CD4-positive, alpha-beta T cell (primary cell): Measurements from ENCODE around the gene TNFRSF13B. TPM values are rescaled to one million over a fixed set of nuclear protein-coding genes. Genes with fewer than 3 reads are reported as not detected.

Experiments
- ATAC-seq: fragments of 200-7000 bp; cut with Tn5 transposase; one replicate; pipeline ENCODE4 v1.10.0; 2022; ENCODE audit warnings: mild to moderate bottlenecking; ENCODE audit not compliant: poor library complexity
- CTCF ChIA-PET: fragments of 350-600 bp; sonication (Branson Sonifier 250); formaldehyde crosslinking; loops from one replicate; lab custom pipeline; 2021; ENCODE audit warnings: antibody characterized with exemption, inconsistent platforms; lab: Charles Lee
- POLR2A ChIA-PET: fragments of 350-600 bp; sonication (Branson Sonifier 250); formaldehyde crosslinking; loops from one replicate; lab custom pipeline; 2021; ENCODE audit warnings: antibody characterized with exemption, inconsistent platforms; lab: Charles Lee
- DNase-seq, 14 experiments: peaks; one replicate each; pipeline ENCODE4 v3.0.0-alpha.2; 2013 to 2020; ENCODE audit warnings: mixed read lengths in 2 of 14
- H3K27ac ChIP-seq, 2 donors: one replicate each; pipeline versions ENCODE4 v1.5.1 to v1.7.0; 2013; ENCODE audit warnings: low read length in 2 of 2, low read depth in 1 of 2, mild to moderate bottlenecking in 1 of 2
- H3K27me3 ChIP-seq, 2 experiments: 1 replicate in 1 of 2; 2 replicates in 1 of 2; pipeline versions ENCODE4 v1.6.1 to v1.7.0; 2013; ENCODE audit warnings: low read length in 2 of 2, control low read depth in 1 of 2, mild to moderate bottlenecking in 1 of 2, moderate library complexity in 1 of 2; ENCODE audit not compliant: insufficient read depth in 2 of 2, control insufficient read depth in 1 of 2
- H3K36me3 ChIP-seq: one replicate; pipeline ENCODE4 v1.6.1; 2013; ENCODE audit warnings: low read length, control low read depth; ENCODE audit not compliant: insufficient read depth
- H3K4me1 ChIP-seq: one replicate; pipeline ENCODE4 v1.6.1; 2013; ENCODE audit warnings: low read length, control low read depth; ENCODE audit not compliant: insufficient read depth
- H3K4me3 ChIP-seq: one replicate; pipeline ENCODE4 v1.5.1; 2013; ENCODE audit warnings: mild to moderate bottlenecking, low read length, moderate library complexity
- H3K9me3 ChIP-seq, 2 experiments: 1 replicate in 1 of 2; 2 replicates in 1 of 2; pipeline versions ENCODE4 v1.6.1 to v1.7.0; 2013; ENCODE audit warnings: low read length in 2 of 2, mild to moderate bottlenecking in 2 of 2, control low read depth in 1 of 2, moderate library complexity in 1 of 2; ENCODE audit not compliant: control insufficient read depth in 1 of 2, insufficient read depth in 1 of 2
- H3K27ac Mint-ChIP-seq: one replicate; pipeline ENCODE4 v1.8.0; 2020; ENCODE audit warnings: mixed read lengths
- H3K27me3 Mint-ChIP-seq: one replicate; pipeline ENCODE4 v1.8.0; 2021; ENCODE audit warnings: mixed read lengths
- H3K36me3 Mint-ChIP-seq: one replicate; pipeline ENCODE4 v1.8.0; 2021; ENCODE audit warnings: low read depth, mixed read lengths
- H3K4me1 Mint-ChIP-seq: one replicate; pipeline ENCODE4 v1.8.0; 2021; ENCODE audit warnings: low read depth, mixed read lengths
- H3K4me3 Mint-ChIP-seq: one replicate; pipeline ENCODE4 v1.8.0; 2020; ENCODE audit warnings: mild to moderate bottlenecking, mixed read lengths
- H3K9me3 Mint-ChIP-seq: one replicate; pipeline ENCODE4 v1.8.0; 2020; ENCODE audit warnings: mixed read lengths
- intact Hi-C, 2 experiments: fragments of 100-400 bp; cut with DNase I in 1 of 2; cut with micrococcal nuclease in 1 of 2; formaldehyde crosslinking; loops; one replicate each; pipeline versions ENCODE4 v1.15.1 to v1.9.0; 2023 to 2025; cut with DNase I, micrococcal nuclease
- total RNA-seq, 174 experiments: library from RNA in 2 of 174; stranded (reverse) in 2 of 174; gene quantifications; one replicate each; pipeline ENCODE4 v1.2.3 and lab custom pipeline; 2021 to 2026
- TF ChIP-seq, protein P1 (sequence below): fragments of 200-600 bp; IDR thresholded peaks from one replicate; pipeline ENCODE4 v1.8.0; 2022; ENCODE audit warnings: antibody characterized with exemption, mild to moderate bottlenecking

TNFRSF13B gene
- total RNA-seq, 2 experiments from 2014 or later, result not detected

DNA sequence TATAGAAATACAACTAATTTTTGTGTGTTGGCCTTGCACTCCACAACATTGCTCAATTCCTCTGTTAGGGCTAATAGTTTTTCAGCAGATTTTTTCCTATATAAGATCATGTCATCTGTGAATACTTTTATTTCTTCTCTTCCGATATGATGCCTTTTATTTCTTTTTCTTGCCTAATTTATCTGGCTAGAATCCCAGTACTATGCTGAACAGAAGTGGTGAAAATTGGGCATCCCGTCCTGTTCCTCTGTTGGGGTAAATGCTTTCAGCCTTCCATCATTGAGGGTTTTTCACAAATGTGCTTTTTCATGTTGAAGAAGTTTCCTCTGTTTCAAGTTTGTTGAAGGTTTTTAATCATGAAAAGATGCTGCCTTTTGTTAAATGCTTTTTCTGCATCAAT is 22.7 kb upstream of the TNFRSF13B start:
- CTCF ChIA-PET, result no interaction called here
- POLR2A ChIA-PET, result no interaction called here
- Histone ChIP-seq H3K4me3 (no peak overlapping the region), H3K36me3 (no peaks in the 10 kb centered on the region), H3K9me3 (no peaks in the 10 kb centered on the region), H3K27ac (no peak overlapping the region), H3K4me1 (peaks cover 29% of the 10 kb centered on the region), H3K27me3 (no peaks in the 10 kb centered on the region)
- no peak for DNase-seq
- Mint-ChIP-seq H3K36me3 (no peaks in the 10 kb centered on the region), H3K27ac (no peak overlapping the region), H3K4me3 (no peak overlapping the region), H3K27me3 (no peaks in the 10 kb centered on the region), H3K9me3 (no peaks in the 10 kb centered on the region), H3K4me1 (peaks cover 25% of the 10 kb centered on the region)
- no peak for ATAC-seq
- intact Hi-C loops, result no loop called here
- TF ChIP-seq, protein P1, sequence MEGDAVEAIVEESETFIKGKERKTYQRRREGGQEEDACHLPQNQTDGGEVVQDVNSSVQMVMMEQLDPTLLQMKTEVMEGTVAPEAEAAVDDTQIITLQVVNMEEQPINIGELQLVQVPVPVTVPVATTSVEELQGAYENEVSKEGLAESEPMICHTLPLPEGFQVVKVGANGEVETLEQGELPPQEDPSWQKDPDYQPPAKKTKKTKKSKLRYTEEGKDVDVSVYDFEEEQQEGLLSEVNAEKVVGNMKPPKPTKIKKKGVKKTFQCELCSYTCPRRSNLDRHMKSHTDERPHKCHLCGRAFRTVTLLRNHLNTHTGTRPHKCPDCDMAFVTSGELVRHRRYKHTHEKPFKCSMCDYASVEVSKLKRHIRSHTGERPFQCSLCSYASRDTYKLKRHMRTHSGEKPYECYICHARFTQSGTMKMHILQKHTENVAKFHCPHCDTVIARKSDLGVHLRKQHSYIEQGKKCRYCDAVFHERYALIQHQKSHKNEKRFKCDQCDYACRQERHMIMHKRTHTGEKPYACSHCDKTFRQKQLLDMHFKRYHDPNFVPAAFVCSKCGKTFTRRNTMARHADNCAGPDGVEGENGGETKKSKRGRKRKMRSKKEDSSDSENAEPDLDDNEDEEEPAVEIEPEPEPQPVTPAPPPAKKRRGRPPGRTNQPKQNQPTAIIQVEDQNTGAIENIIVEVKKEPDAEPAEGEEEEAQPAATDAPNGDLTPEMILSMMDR, result no peak

- peak overlapping the region; percentile 54 for H3K4me3 Mint-ChIP-seq
- H3K4me1 Mint-ChIP-seq, result peaks cover 44% of the 10 kb centered on the region
- peak overlapping the region; percentile 79 for H3K27ac Mint-ChIP-seq
- DNase-seq (peak; percentile 73 to 93 (median 78)), ATAC-seq (peak; percentile 53)
- ChIA-PET POLR2A (no interaction called here), CTCF (interaction anchor here (0.6 to 1.2 kb wide), 8 partner anchors 69 to 656 kb away, joined by 3 to 5 read pairs (median 3); no protein-coding TSS in a partner anchor)
- Histone ChIP-seq H3K4me3 (no peak overlapping the region), H3K27ac (no peak overlapping the region), H3K27me3 (no peaks in the 10 kb centered on the region), H3K4me1 (peaks cover 47% of the 10 kb centered on the region), H3K36me3 (no peaks in the 10 kb centered on the region), H3K9me3 (no peaks in the 10 kb centered on the region)
- H3K9me3 Mint-ChIP-seq, result no peaks in the 10 kb centered on the region
- TF ChIP-seq, protein P1, result peak; percentile 73
- no peaks in the 10 kb centered on the region for H3K27me3 Mint-ChIP-seq
- no peaks in the 10 kb centered on the region for H3K36me3 Mint-ChIP-seq
- intact Hi-C loops, result loop anchor here in 1 of 2 experiments (1.0 to 2.0 kb wide), 2 partner anchors 69 to 454 kb away; no protein-coding TSS in a partner anchor
Measured at GRCh38 chr17:16991349-16992009, 19.6 kb upstream of the TNFRSF13B start.

GRCh38 chr17:16989953-16990860 is 18.3 kb upstream of the TNFRSF13B start:
- intact Hi-C loops, result loop anchor here (2.0 to 5.0 kb wide), 3 partner anchors 67 to 453 kb away; no protein-coding TSS in a partner anchor
- DNase-seq (no peak), ATAC-seq (no peak)
- H3K9me3 ChIP-seq, result no peaks in the 10 kb centered on the region
- H3K27me3 Mint-ChIP-seq, result no peaks in the 10 kb centered on the region
- no peaks in the 10 kb centered on the region for H3K36me3 ChIP-seq
- TF ChIP-seq, protein P1, result no peak
- H3K27ac ChIP-seq, result peak overlapping the region in 1 of 2 donors; percentile 85
- H3K4me3 ChIP-seq, result no peak overlapping the region
- peak overlapping the region; percentile 82 for H3K27ac Mint-ChIP-seq
- H3K27me3 ChIP-seq, result no peaks in the 10 kb centered on the region
- no peaks in the 10 kb centered on the region for H3K36me3 Mint-ChIP-seq
- peaks cover 47% of the 10 kb centered on the region for H3K4me1 ChIP-seq
- no peaks in the 10 kb centered on the region for H3K9me3 Mint-ChIP-seq
- ChIA-PET CTCF (interaction anchor here (0.6 kb wide), 1 partner anchor 761 kb away, joined by 3 read pairs; no protein-coding TSS in a partner anchor), POLR2A (interaction anchor here (1.6 kb wide), 1 partner anchor 26 kb away, joined by 4 read pairs; no protein-coding TSS in a partner anchor)
- peaks cover 44% of the 10 kb centered on the region for H3K4me1 Mint-ChIP-seq
- H3K4me3 Mint-ChIP-seq, result peak overlapping the region; percentile 59
